Measurements from ENCODE around the gene GDPD2.

GDPD2 gene

DNA sequence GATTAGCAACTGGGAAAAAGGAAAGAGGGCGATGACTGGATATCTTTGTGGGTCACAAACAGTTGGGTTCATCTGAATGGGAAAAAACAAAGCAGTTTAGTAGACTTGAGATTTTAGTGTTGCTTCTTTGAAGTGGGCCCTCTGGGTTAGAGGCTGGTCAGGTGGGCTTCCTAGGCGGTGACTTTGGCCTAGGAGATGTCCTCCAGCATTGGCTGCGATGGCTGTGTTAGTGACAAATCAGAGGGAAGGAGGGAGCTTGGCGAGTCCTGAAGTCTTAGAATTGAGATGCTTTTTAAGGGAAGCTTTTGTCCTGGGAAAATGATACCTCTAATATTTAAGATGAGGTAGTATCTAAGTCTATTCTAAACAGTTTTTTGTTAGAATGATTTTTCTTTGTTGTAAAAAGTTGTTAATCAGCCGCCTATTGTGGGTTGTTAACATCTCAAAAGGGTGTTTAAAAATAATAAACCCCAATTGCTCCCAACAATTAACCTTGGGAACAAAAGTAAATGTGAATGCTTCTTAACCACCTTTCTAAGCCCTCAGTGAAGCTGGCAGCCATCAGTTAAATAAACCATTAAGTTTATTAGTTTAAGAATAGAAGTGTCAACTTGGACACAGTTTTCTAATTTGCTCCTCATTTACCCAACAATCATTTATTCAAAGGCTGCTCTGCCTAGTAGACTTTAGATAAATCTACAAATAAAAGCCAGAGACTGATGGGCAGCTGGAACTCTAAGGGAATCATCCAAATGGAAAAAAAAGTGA is 53.2 kb downstream of the GDPD2 start:
- no peak for DNase-seq (ENCODE audit: low read depth, low spot score)

DNA sequence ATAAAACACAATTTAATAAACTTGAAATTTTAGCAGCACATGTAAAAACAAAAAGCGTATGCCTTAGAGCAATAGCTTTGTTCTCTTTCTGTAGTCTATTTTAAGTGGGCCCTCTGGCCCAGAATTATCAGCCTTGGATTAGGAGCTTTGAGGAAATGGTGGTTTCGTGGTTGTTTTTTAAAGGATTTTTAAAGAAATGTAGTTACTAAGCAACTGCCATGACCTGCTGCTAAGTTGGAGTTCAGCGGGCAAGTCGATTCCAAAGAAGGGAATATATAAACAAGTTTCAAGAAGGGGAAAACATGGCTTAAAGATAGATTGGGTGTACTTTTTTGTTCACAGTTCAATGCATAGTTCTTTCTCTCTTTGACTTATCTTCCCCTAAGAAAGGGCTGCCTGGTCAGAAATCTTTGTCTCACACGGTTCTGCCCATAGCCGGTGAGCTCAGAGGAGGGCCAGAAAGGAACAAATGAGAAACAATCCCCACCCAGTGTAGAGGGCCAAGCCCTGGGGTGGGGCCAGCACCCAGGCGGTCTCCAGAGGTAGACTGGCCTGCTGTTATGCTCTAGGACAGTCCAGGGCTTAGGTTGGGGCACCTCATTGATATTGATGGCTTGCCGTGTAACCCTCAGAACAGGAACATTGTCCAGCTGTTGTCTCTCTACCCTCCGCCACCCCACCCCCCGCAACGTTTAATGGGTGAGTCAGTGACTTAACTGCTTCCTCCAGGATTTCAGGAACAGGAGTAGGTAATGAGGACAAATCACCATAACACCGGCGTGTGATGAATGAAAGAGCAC is 54.0 kb downstream of the GDPD2 start:
- DNase-seq (ENCODE audit: low read depth, low spot score): peak; percentile 80

DNA sequence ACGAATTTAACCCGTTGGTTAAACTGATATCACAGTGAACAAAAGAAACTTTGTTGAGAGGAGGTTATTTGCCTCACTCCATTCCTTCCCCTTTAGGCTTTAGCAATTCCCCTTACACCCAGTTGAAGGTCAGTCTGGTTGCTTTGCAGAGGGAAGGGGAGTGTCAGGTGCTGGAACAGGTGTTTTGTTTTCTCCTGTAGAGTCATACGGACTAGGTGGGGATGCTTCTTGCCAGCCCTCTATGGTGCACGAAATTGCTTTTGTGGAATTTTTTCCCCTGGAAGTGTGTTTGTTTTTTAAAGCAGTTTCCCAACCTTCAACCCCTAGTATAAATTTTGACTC is 54.6 kb downstream of the GDPD2 start:
- DNase-seq (ENCODE audit: low read depth, low spot score): no peak

DNA sequence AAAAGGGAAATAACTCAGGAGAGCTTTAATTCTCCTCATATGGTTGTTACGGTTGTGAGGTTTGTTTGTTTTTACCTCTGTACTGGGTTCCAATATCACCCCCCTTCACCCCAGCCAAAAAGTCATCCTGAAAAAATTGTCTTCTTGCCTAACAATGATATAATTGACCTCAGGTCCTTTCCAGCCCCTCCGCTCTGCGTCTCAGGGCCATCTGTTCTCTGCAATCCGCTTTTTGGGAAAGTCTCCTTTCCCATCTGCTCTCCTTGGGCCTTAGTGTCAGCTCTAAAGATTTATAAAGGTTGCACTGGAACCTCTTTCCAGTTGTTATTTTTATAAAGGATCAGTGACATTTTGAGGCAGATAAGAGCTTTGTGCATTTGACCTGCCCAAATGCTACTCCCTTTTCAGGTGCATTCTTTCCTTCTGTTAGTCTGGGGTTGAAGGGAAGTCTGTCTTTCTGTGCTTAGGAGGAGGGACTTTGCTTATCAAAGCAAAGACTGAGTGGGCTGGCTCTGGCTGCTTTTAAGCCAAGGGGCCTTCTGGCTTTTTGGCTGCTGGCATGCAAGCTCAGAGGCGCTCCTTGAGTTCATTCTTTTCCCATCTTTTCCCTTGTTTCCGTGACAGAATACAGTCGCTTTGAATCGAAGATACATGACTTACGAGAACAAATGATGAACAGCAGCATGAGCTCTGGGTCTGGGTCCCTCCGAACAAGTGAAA is 55.6 kb downstream of the GDPD2 start:
- peak; percentile 14 for DNase-seq (ENCODE audit: low read depth, low spot score)

DNA sequence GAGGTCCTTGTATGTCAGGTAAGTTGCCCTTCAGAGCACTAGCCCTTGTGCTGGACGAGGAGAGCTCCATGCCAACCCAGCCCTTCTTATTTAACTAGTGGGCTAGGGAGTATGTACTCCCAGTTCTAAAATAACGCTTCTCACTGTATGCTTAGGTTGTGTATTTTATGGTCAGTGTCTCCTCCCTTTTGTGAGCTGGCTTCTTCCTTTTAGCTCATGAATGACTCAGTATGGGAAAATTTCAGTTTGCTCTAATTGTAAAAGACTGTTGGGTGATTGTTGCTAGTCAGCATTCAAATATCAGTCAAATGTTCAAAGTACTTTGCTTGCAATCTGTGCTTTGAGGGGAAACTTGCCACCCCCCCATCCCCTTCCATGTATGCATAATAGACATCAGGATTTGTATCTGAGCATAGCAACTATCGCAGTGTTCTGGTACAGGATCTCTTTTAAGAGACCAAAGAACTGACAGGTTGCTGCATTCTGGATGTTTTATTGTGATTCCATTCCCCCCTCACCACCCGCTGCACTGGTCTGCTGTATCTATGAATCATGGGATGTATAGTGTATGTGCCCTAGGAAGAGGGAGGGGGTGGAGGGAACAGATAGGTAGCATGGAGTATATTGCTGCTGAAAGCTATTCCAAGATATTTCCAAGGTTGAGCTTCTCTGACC is 56.3 kb downstream of the GDPD2 start:
- peak; percentile 48 for DNase-seq (ENCODE audit: low read depth, low spot score)

DNA sequence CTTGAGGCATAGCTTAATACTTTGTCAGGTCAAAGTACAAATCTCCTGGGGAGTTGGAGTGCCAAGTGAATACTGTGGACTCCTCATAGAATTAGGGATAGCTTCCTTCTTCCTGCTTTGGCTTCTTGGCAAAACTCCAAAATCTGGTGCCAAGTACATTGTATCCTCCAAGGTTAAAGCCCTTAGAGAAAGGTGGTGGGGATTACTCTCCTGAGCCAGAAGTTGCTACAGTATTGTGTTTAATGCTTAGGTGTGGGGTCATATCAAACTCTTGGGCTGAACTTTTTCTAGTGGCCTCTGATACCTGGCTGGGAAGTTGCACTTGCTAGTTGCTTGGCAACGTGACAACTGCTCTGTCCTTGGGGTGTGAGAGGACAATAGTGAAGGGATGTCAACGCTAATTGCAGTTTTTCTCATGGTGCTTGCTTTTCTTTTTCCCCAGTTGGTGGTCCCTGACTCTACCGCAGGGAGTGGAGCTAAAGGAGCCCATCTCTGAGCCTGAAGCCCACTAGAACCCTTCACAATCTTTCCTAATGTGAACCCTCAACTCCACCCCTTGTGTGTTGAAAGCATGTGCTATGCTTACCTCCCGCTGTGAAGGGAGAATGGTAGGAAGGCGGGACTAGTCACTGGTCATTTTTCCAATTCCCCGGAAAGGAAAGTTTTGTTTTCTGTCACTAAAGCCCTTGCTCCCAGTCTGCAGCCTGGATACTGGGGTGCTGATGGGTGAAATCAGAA is 57.0 kb downstream of the GDPD2 start:
- no peak for DNase-seq (ENCODE audit: low read depth, low spot score)

DNA sequence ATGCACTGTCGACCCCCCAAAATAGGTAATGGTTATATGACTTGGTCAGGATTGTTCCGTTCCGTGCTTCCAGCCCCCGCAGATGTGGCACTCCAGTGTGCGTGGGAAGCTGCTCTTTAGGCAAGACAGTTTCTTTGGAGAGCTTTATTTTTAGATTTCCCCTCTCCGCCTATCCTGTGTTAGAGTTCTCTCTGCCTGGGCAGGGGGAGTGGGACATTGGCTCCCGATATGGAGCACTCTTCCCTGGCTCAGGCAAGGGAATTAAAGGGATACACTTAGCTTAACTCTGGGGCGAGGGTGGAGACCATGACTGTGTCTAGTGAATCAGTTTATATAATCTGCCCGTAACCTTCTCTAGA is 57.5 kb downstream of the GDPD2 start:
- DNase-seq (ENCODE audit: low read depth, low spot score): no peak

DNA sequence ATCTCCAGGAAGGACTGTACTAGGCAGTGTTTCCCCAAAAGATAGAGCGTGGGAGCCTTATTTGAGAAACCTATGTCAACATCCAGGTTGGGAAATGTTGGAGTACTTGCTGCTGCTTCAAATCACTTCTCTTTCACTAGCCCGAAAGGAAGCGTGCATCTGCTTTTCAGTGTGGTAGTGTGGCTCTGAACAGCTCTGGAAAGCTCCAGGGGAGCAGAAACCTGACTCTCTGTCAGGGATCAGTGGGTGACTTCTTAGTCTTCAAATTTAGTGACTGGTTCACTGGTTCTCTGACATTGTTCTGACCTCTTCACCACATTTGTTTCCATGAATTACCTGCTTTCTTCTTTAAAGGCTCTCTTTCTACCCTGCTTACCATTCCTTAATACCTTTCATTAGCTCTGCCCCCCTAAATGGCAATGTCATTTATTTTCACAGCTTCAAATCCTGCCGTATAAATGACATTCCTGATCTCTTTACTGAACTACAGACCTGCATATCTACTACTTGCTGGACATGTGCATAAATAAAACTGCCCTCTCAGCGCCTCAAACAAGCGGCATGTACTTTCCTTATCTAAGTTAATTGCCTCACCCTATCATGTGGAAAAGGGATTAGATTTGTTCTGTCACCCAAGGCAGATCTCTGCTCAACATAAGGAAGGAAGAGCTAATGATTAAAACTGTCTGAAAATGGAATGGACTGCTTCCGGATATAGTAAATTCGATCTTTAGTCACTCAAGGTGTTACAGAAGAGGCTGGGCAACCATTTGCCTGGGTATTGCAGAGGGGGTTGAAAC is 58.6 kb downstream of the GDPD2 start:
- no peak for DNase-seq (ENCODE audit: low read depth, low spot score)

DNA sequence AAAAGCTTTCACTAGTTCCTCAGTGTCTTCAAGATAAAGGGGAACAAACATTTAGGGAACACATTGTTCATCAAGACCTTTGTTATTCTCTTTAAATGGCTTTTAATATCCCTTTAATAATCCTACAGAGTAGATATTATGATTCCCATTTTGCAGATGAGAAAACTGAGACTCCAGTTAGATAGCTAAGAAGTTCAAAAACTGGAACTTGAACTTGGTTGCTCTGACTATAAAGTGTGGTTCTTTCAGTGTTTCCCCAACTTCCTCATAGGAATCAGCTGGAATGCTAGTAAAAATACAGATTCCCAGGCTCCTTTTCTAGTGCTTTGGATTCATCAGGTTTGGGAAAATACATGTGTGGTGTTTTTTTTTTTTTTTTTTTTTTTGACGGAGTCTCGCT is 59.2 kb downstream of the GDPD2 start:
- DNase-seq (ENCODE audit: low read depth, low spot score): no peak
